HG02642 (cell line): ENCODE results near the gene MYLK4.

Experiments
- ATAC-seq: cut with Tn5 transposase; IDR thresholded peaks from one replicate; pipeline ENCODE4 v1.9.1; 2021; ENCODE audit warnings: mild to moderate bottlenecking; ENCODE audit not compliant: unreplicated experiment, poor library complexity

The MYLK4 gene

DNA sequence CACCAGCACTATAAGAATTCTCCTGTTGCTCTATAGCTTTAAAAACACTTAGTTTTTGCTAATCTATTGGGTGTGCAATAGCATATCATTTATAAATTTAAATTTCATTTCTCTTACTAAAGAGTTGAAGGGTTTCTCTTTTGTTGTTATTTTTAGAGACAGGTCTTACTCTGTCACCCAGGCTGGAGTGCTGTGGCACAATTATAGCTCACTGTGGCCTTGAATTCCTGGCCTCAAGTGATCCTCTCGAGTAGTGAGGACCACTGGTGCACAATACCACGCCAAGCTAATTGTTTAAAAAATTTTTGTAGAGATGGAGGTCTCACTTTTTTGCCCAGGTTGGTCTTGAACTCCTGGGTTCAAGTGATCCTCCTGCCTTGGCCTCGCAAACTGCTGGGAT is 8.3 kb upstream of the MYLK4 start:
- no peak for ATAC-seq

DNA sequence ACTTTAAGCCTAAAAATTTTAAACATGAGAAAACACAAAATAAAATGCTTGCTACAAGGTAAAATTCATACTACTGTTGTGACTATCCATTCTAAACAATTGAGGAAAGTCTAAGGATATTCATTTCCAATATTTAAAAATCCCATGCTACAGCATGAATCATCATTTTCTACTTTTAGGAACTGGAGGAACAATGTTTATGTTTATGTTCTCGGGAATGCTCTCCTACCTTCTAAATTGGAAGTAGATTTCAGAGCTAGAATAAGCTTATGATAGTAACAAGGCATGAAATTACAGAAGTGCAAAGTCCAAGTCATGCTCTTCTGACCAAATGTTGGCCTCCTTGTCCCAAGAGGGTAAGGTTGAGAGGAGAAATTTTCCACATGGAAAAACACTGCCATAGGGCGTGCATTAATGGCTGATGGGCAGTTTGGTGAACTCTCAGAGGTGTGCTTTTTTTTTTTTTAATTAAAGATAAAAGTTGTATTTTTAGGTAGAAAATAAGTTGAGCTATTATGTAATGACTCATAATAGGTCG is 6.0 kb upstream of the MYLK4 start:
- no peak for ATAC-seq

DNA sequence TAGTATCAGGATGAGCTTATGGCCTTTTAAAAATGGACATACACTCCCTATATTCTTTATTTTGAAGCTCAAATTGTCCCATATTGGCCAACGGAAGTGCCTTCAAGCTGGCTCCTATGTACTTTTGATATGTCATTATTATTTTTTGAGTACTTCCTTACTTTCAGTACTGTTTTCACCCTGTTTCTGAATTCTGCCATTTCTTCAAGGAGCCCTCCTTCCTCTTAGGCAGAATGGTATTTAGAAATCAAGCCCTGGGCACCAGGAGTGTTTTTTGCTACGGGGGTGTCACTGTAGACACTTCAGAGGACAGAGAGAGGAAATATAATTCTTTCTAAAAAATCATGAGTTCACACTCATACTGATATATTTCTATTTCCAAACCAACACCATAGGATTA is 5.5 kb upstream of the MYLK4 start:
- ATAC-seq = no peak

DNA sequence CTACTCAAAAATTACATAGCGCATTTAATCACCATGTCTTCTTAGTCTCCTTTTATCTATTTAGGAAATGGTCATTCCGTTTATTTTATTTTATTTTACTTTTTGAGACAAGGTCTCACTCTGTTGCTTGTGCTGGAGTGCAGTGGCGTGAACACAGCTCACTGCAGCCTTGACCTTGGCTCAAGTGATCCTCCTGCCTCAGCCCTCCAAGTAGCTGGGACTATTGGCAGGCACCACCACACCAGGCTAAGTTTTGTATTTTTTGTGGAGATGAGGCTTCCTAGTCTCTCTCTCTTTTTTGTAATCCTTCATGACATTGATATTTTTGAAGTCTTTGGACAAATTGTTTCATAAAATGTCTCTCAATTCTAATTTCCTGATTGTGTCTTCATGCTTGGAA is 4.7 kb upstream of the MYLK4 start:
- no peak for ATAC-seq

DNA sequence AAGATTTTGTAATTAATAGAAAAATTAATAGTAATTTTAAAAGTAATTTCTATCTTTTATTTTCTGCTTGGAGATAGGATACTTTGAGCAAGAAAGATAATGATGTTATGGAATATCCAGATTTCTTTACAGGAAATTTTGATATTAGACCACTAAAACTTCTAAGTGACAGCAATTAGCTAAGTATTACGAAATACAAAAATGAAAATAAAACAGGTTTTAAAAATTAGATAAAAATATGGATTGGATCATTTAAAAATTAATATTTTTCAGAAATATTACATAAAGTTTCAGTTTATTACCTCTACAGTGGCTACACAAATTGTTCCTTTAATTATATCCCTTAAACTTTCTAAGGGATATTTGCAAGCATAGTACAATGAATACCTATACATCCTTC is 4.2 kb upstream of the MYLK4 start:
- ATAC-seq = no peak

DNA sequence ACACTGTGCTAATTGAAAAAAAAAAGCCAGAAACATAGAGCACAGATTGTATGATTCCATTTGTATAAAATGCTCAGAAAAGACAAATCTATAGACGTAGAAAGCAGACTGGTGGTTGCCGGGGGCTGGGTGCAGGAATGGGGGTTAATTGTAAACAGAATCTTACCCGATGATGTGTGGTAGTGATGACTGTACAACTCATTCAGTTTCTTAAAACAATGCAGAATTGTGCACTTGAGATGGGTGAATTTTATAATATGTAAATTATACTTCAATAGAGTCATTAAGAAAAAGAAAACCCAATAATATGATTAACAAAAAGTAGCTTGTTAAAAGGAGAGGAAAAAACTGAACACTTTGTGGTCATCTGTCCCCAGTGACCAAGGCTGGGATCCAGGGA is 3.7 kb upstream of the MYLK4 start:
- ATAC-seq = no peak

DNA sequence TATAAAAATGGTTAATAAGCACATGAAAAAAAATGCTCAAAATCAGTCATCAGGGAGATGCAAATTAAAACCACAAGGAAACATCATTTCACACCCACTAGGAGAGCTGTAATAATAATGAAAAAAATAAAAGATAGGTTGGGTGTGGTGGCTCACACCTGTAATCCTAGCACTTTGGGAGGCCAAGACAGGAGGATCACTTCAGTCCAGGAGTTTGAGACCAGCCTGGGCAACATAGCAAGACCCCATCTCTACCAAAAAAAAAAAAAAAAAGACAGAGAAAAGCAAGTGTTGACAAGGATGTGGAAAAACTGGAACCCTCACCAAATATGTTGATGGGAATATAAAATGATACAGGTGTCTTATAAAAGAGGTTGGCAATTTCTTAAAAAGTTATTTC is 3.0 kb upstream of the MYLK4 start:
- ATAC-seq = no peak

DNA sequence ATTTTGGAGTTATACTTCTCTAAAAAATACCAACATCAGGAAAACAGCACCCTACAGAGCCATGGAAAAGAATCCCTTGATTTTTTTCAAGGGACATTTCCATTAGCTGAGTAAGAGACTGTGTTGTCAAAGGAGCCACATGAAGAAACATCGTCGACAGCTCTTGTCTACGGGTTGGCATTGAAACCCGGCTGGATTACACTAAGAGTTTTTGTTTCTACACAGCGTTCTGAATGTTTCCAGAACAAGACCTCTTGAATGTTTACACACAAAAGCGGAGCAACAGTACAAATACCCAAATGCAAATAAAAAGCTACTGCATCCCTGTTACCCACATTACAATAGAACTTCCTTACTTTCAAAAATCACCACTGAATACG is 2.4 kb upstream of the MYLK4 start:
- ATAC-seq = no peak

DNA sequence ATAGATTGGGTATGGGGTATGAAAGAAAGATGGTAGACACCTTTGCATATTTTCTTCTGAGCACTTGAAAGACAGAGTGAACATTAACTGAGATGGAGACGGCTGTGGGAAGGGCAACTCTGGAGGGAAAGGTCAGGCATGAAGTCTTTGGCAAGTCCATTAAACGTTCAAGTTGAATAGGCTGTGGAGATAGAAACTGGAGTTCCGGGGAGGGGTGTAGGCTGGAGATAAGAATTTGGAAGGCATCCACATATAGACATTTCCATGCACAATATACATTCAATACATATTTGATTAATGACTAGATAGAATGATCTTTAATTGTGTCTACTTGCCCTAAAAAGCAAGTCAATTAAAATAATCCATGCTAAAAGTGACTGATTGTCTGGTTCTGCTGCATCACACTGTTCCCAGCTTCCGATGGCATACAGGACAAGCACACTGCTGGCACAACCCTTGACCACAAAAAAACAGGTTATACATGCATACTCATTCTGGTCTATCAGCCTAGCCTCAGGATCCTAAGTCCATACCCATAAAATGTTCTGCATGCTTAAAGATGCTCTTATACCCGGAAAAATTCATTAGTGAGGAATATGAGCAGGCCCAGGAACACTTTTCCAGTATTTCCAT is 1.9 kb upstream of the MYLK4 start:
- ATAC-seq = no peak

DNA sequence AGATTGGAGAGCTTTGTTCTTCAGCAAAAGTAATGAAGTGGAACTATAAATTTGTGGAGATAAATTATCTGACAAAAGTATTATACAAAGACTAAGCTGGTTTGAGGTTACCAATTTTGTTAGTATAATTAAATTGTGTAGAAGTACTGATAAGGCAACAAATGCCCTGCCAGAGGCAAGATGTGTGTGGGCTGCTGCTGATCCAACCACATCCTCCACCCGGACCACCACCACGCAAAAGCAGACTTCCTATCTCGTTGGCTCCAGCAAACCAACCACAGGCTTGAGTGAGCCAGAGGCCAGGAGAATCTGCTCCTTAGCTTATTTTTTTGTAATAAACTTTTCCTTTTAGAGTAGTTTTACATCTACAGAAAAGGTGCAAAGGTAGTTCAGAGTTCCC is 1.1 kb upstream of the MYLK4 start:
- no peak for ATAC-seq

DNA sequence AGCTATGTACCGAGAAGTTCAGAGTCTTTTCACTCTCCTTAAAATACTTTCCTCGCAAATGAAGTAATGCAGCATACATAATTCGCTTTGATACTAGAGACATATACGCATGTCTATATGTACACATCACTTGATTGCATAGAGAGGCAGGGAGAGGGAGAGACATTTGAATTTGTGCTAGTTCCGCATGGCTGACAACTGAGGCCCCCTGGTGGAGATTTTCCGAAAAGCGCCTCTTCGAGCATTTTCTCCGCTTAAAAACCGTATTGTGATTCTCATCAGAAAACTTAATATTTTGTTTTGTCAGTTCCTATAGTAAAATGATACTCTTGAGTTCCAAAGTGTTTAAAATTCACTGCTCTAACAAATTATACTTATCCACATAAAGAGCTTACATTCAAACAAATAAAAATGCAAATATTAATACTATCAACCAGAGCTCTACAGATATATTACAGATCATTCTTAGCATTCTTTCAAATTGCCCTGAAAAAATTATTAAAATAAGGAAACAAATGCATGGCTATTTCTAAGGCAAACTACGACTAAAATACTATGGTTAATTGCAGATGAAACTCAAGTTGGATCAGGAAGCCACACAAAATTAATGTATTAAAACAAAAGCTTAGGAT is 637 bp downstream of the MYLK4 start:
- no peak for ATAC-seq

DNA sequence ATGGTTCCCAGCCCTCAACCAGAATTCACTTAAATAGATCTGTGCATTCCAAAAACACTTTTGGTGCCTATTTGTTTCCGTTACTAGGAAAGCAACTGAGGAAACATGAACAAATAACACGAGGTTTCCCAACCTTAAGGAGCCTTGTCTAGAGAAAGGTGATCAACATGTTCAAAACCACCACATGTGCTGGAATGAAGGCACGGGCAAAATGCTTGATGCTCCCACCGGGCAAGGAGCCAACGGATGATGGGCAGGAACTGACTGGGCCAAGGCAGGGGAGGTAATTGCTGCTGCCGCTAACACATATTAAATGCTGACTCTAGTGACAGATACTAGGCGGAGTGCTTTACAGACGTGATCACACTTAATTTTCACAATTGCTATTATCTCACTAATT is 2.5 kb downstream of the MYLK4 start:
- no peak for ATAC-seq

DNA sequence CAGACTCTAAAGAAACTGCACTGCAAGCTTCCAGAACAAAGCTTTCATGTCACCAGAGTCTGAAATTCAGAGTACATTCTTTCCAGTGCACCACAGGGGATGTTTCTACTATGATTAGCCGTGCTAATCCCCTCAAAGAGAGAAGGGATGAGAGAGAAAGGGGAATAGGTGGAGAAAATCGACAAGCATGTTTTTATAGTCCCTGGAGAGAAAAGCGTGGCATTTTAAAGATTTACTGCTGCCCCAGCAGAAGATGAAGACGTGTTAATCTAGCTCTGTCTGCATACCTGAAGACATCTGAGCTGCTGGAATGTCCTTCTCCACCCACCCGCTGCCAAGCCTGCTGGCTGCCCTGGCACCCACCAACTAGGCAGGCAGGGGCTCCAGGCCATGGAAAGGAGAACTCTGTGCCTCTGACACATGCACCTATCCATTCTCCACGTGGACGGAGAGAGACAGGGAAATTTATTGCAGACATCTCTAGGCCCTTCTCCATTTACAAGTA is 4.1 kb downstream of the MYLK4 start:
- ATAC-seq = no peak

DNA sequence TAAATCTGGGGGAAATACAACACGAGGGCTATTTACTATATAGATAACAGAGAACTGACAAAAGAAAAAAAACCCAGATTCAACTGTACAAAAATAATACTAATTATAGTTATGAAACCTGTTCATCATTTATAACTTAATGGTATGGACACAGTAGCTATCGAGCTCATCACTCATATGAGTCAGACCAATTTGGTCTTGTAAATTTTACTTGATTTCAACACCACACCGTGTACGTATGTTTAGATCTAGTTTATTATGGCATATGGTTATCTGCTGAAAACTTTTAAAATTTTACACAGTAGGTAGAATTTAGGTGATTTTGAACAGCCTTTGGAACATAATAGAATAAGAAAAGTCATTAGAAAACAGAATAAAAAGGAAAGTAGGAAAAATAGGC is 5.5 kb downstream of the MYLK4 start:
- ATAC-seq = no peak

DNA sequence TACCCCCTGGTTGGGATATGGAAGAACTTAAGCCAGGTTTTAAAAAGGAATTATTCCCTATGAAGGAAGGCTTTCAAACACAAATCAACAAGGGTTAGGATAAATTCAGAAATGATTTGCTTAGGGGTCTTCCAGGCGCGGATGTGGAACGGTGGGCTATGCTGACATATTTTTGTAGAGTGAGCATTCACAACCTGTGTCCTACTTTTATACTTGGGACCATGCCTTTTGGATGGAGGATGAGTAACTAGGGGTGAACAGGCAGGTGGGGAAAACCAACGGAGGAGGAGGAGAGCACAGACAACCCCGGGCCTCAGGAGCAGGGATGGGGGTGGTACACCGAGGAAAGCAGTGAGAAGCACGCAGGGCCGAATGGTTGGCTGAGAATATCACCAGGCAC is 5.9 kb downstream of the MYLK4 start:
- no peak for ATAC-seq

DNA sequence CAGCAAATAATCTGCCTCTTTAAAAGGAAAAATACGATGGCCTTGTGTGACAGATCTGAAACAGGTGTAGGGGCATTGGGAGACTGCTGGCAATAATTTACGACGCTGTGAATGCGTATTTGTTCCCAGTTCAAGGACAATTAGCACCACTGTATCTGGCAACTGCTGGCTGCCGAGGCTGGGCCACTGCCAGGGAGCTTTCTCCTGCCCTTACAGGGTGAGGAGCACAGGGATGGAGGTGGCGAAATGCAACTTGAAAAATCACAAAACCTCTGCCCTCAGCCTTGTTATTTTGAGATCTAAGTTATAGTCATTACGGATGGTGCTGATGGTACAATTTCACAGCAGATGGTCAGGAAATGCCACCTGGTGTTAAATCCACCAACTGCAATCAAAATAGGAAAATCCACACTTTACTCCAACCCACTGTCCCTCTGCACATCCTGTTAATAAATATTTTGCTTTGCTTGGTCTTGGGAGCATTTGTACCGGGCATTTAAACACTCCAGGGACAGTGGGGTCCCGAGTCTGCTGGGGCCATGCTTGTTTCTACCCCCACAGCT is 6.4 kb downstream of the MYLK4 start:
- no peak for ATAC-seq

DNA sequence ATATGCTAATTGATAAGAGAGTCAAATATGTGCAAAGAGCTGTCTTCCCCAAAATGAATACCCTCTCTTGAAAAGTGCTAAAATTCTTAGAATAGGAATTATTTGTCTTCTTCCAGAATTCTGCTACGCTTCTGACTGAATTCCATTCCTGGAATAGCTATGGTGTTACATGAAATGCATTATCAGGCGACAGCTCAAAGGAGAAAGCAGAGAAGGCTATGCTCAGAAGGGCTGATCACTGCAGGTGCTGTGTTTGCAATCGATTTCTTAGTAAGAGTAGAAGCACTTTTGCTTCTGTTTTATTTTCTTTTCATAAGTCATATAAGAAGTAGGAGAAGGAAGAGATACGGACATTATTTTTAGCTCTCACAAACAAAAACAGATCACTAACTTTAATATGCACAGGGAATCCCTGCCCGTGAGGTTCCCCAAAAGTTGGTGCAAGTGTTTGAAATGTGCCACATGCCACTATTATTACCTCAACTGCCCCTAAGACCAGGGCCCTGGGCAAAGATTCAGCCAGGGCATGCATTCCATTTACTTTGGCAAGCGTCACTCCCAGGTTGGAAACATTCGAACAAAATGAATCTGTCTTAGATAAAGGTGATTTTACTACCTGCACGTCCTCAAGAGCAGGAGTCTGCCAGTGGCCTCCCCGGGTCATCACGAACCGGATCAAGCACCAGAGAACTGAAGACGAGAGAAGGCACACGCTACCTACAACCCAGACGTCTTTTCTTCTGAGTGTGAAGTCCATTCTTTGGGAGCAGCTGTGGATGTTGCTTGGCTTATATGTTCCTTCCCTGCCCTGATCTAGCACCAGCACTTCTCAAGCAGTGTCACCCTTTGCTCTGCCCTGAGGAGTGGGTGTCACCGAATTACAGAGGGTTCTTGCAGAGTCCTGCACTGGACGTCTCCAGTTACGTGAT is 7.2 kb downstream of the MYLK4 start:
- ATAC-seq = no peak

DNA sequence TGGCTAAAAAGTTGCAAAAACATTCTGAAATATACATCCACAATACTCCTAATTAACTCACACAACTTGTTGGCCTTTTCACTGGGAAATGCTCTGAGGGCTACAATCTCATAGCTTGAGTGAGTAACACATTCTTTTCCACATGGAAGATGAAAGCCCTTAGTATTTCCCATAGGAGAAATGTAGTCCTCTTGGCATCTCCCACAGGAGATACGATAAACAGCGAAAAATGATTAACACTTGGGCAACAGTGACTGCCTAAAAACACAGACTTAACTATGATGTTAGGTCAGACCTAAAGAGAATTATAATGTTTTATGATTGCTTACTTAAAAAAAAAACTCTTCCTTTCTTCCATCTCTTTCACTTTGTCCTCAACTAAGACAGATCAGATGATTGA is 9.0 kb downstream of the MYLK4 start:
- ATAC-seq = no peak

DNA sequence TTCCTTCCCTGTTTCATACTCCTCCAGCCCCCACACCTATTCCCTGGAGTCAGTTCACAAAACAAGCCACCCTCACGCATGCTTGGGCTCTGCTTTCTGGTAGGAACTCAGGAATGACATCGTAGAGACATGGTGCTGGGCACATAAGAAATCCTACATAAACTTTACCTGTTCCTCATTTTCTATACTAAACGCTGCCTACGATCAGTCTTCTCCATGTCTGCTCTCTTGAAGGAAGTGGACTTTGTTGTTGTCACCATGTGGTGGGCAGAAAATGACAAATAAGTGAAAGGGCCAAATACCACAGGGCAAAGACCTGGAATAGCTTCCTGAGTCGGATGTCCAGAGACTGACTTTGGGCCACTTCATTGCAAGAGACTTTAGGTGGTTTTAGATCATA is 10.1 kb downstream of the MYLK4 start:
- no peak for ATAC-seq

DNA sequence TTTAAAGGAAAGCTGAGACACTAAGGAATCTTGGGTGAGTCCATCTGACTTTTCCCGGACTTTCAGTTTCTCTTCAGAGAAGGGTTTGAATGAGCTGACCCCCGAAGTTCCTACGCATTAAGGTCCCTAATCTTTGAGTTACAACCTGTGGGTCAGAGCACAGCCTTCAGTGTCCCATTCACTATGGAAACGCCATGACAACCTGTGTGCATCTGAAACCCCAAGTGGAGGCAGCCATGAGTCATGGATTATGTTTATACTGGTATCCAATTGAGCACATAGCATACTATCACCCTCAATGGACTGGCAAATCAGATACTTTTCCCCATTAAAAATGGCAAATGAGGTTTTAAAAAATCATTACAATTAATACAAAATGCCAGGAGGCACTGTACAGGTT is 11.4 kb downstream of the MYLK4 start:
- no peak for ATAC-seq
